Naive thymus-derived CD4-positive, alpha-beta T cell (primary cell): ENCODE measurements around the gene SKIL. TPM values are rescaled to one million over a fixed set of nuclear protein-coding genes. Genes with fewer than 3 reads are reported as not detected.

Source experiments
- ATAC-seq: fragments of 150-1000 bp; cut with Tn5 transposase; 2 replicates; pipeline ENCODE4 v1.10.0; 2021; ENCODE audit warnings: mild to moderate bottlenecking, moderate library complexity
- CTCF ChIA-PET: fragments of 350-600 bp; sonication (Branson Sonifier 250); formaldehyde crosslinking; loops from one replicate; lab custom pipeline; 2021; ENCODE audit warnings: antibody characterized with exemption; lab: Charles Lee
- POLR2A ChIA-PET: fragments of 350-600 bp; sonication (Branson Sonifier 250); formaldehyde crosslinking; loops from one replicate; lab custom pipeline; 2021; ENCODE audit warnings: antibody characterized with exemption, inconsistent platforms; lab: Charles Lee
- DNase-seq, 9 donors: peaks; one replicate each; pipeline versions ENCODE4 v3.0.0 to v3.0.0-alpha.2; 2020 to 2022; ENCODE audit warnings: mixed read lengths in 1 of 9
- H3K27ac ChIP-seq: one replicate; pipeline ENCODE4 v1.7.0; 2013; ENCODE audit warnings: mild to moderate bottlenecking, low read depth, low read length, moderate library complexity
- H3K27me3 ChIP-seq, 2 donors: one replicate each; pipeline ENCODE4 v1.7.0; 2013; ENCODE audit warnings: low read length in 2 of 2, mild to moderate bottlenecking in 2 of 2, moderate library complexity in 2 of 2; ENCODE audit not compliant: control insufficient read depth in 2 of 2, insufficient read depth in 2 of 2
- H3K36me3 ChIP-seq, 3 experiments: 1 replicate in 2 of 3; 2 replicates in 1 of 3; pipeline ENCODE4 v1.7.0; 2013; ENCODE audit warnings: low read length in 3 of 3, mild to moderate bottlenecking in 3 of 3, moderate library complexity in 1 of 3; ENCODE audit not compliant: insufficient read depth in 3 of 3, control insufficient read depth in 2 of 3
- H3K4me1 ChIP-seq, 2 donors: one replicate each; pipeline ENCODE4 v1.7.0; 2013; ENCODE audit warnings: low read length in 2 of 2, mild to moderate bottlenecking in 2 of 2, moderate library complexity in 1 of 2; ENCODE audit not compliant: control insufficient read depth in 2 of 2, insufficient read depth in 2 of 2
- H3K4me3 ChIP-seq: 2 replicates; pipeline ENCODE4 v1.7.0; 2013; ENCODE audit warnings: mild to moderate bottlenecking, low read length
- H3K9me3 ChIP-seq, 3 experiments: 1 replicate in 2 of 3; 2 replicates in 1 of 3; pipeline ENCODE4 v1.7.0; 2013; ENCODE audit warnings: low read length in 3 of 3; ENCODE audit not compliant: control insufficient read depth in 2 of 3
- H3K27ac Mint-ChIP-seq, 9 donors: one replicate each; pipeline ENCODE4 v1.8.0; 2020 to 2022; ENCODE audit warnings: mixed read lengths in 9 of 9, mild to moderate bottlenecking in 8 of 9, moderate library complexity in 5 of 9, inconsistent platforms in 2 of 9
- H3K27me3 Mint-ChIP-seq, 5 donors: one replicate each; pipeline ENCODE4 v1.8.0; 2021 to 2022; ENCODE audit warnings: mixed read lengths in 5 of 5, mild to moderate bottlenecking in 1 of 5
- H3K36me3 Mint-ChIP-seq, 5 donors: one replicate each; pipeline ENCODE4 v1.8.0; 2020 to 2022; ENCODE audit warnings: mixed read lengths in 5 of 5, mild to moderate bottlenecking in 3 of 5, inconsistent platforms in 1 of 5
- H3K4me1 Mint-ChIP-seq, 7 donors: one replicate each; pipeline ENCODE4 v1.8.0; 2020 to 2022; ENCODE audit warnings: mixed read lengths in 7 of 7, mild to moderate bottlenecking in 3 of 7, inconsistent platforms in 1 of 7
- H3K4me3 Mint-ChIP-seq, 10 donors: one replicate each; pipeline ENCODE4 v1.8.0; 2020 to 2022; ENCODE audit warnings: mild to moderate bottlenecking in 10 of 10, mixed read lengths in 10 of 10, moderate library complexity in 6 of 10, inconsistent platforms in 2 of 10
- H3K9me3 Mint-ChIP-seq, 11 donors: one replicate each; pipeline ENCODE4 v1.8.0; 2020 to 2022; ENCODE audit warnings: mixed read lengths in 11 of 11, mild to moderate bottlenecking in 4 of 11, inconsistent platforms in 1 of 11, moderate library complexity in 1 of 11
- intact Hi-C, 2 donors: fragments of 100-400 bp; cut with micrococcal nuclease; formaldehyde crosslinking; loops; one replicate each; pipeline ENCODE4 v1.15.1; 2023
- polyA plus RNA-seq, 2 donors: library from polyadenylated mRNA; unstranded; fragments of 300-500 nt; fragmentation: Illumina TruSeq; gene quantifications; one replicate each; pipeline ENCODE4 v1.2.3, GENCODE V29; 2021
- total RNA-seq, 6 experiments: library from RNA in 5 of 6; stranded (reverse) in 5 of 6; gene quantifications; 1 replicate in 5 of 6; 2 replicates in 1 of 6; pipeline ENCODE4 v1.2.3 and lab custom pipeline; 2021 to 2026

The SKIL gene
- total and polyA plus RNA-seq, 7 experiments from 2014 or later = 4.7 to 80.5 (median 36.0) TPM

DNA sequence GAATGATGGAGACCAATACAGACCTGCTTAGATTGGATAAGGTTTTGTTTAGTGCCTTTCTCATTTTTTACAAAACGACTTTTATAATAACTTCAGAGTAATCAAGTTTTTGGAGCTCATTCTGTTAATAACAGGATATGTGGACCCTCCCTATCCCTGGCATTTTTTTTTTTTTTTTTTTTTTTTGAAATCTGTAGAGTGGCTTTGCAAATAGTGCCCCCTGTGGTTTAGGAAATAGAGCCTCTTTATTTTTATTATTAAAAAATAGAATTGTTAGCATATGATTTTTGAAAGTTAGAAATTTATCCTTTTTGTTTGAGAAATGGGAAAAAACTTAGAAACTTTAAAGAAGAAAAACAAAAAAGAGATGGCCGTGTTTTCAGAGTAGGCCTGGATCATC, 11.4 kb downstream of the SKIL start:
- POLR2A ChIA-PET = no interaction called here
- no peak overlapping the region for H3K27ac Mint-ChIP-seq

DNA sequence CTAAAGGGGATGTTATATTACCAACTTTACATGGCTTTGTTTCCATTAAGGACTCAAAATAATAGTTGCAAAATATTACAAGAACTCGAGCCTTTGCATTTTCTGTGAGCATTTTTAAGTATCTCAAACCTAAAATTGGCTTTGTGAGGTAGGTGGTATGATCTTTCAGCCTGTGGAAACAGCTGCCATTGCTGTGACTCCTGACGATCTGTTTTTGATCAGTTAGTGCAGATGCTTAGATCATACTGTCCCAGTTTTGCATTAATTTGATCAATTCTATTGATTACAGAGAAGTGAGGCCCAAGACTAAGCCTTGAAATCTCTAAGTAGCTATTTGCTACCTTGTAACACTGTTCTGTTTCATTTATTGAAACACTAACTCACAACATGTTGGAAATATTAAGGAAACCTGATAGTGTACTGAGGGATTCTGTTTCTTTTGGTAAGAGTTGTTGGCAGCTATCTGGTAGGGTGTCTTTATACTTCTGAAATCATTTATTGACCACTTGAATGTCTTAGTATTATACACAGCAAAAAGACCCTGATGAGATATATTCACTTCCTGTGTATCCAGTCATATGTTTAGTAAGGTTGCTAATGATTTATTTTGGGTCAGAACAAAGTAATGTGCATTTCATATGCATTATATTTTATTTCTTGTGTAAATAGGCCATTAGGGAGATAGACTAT, 14.8 kb downstream of the SKIL start:
- peaks cover 0 to 8% (median 2%) of the 10 kb centered on the region in 5 donors for H3K36me3 Mint-ChIP-seq
- H3K4me1 Mint-ChIP-seq = peaks cover 6 to 64% (median 50%) of the 10 kb centered on the region in 7 donors
- H3K4me1 ChIP-seq = peaks cover 0 to 6% of the 10 kb centered on the region in 2 donors
- no peaks in the 10 kb centered on the region for H3K27me3 ChIP-seq
- ATAC-seq = peak; percentile 8
- H3K27ac ChIP-seq = no peak overlapping the region
- no peaks in the 10 kb centered on the region for H3K27me3 Mint-ChIP-seq
- ChIA-PET POLR2A (no interaction called here), CTCF (no interaction called here)
- H3K4me3 Mint-ChIP-seq = peak overlapping the region in 1 of 10 donors; percentile 25
- H3K27ac Mint-ChIP-seq = peak overlapping the region in 6 of 9 donors; percentile 4 to 76 (median 48)
- intact Hi-C loops = loop anchor here in 1 of 2 donors (1.0 kb wide), 1 partner anchor 14 kb away; no protein-coding TSS in a partner anchor
- H3K9me3 ChIP-seq = no peaks in the 10 kb centered on the region
- no peak overlapping the region for H3K4me3 ChIP-seq
- peaks cover 0 to 4% (median 0%) of the 10 kb centered on the region in 11 donors for H3K9me3 Mint-ChIP-seq
- no peak for DNase-seq
- no peaks in the 10 kb centered on the region for H3K36me3 ChIP-seq

More for the DNA sequence above, 11.4 kb downstream of the SKIL start:
- CTCF ChIA-PET = interaction anchor here (0.8 kb wide), 1 partner anchor 42 kb away, joined by 6 read pairs; no protein-coding TSS in a partner anchor
- H3K4me1 ChIP-seq = peaks cover 0 to 6% of the 10 kb centered on the region in 2 donors
- H3K36me3 ChIP-seq = no peaks in the 10 kb centered on the region
- Mint-ChIP-seq H3K36me3 (peaks cover 0 to 18% (median 15%) of the 10 kb centered on the region in 5 donors), H3K9me3 (peaks cover 0 to 14% (median 5%) of the 10 kb centered on the region in 11 donors), H3K27me3 (no peaks in the 10 kb centered on the region), H3K4me1 (peaks cover 9 to 59% (median 47%) of the 10 kb centered on the region in 7 donors), H3K4me3 (no peak overlapping the region)
- intact Hi-C loops = loop anchor here in 1 of 2 donors (1.0 kb wide), 2 partner anchors 59 to 180 kb away; no protein-coding TSS in a partner anchor
- no peak overlapping the region for H3K4me3 ChIP-seq
- ATAC-seq (peak; percentile 27), DNase-seq (no peak)
- no peak overlapping the region for H3K27ac ChIP-seq
- H3K9me3 ChIP-seq = no peaks in the 10 kb centered on the region
- no peaks in the 10 kb centered on the region for H3K27me3 ChIP-seq

DNA sequence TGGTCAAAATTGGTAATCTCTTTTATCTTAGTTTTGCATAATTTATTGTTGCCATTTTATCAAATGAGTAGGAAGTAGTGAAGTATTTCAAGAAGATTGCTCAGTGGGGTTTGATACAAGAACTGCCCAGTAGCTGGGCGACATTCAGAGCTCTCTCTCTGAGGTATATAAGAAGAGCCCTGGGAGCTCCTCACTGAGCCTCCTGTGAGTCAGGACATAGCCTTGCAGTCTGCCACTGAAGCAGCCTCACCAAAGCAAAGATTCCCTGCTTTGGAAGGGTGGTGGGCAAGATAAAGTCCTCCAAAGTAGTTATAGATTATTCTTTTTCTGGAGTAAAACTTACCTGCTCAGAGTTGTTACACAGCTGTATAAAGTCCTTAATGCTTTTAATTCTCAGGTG, 26.1 kb downstream of the SKIL start:
- intact Hi-C loops = no loop called here
- ATAC-seq = no peak
- Histone ChIP-seq H3K4me3 (no peak overlapping the region), H3K4me1 (no peaks in the 10 kb centered on the region), H3K27ac (no peak overlapping the region), H3K27me3 (no peaks in the 10 kb centered on the region), H3K36me3 (peaks cover 0 to 33% (median 0%) of the 10 kb centered on the region in 3 experiments), H3K9me3 (no peaks in the 10 kb centered on the region)
- H3K27me3 Mint-ChIP-seq = no peaks in the 10 kb centered on the region
- H3K36me3 Mint-ChIP-seq = peaks cover 0 to 57% (median 26%) of the 10 kb centered on the region in 5 donors
- ChIA-PET CTCF (interaction anchor here (1.4 kb wide), 1 partner anchor 20 kb away, joined by 4 read pairs; no protein-coding TSS in a partner anchor), POLR2A (interaction anchor here (1.2 kb wide), 1 partner anchor 27 kb away, joined by 4 read pairs; no protein-coding TSS in a partner anchor)
- peaks cover 0 to 3% (median 0%) of the 10 kb centered on the region in 11 donors for H3K9me3 Mint-ChIP-seq
- H3K27ac Mint-ChIP-seq = peak overlapping the region in 8 of 9 donors; percentile 10 to 84 (median 52)
- no peak overlapping the region for H3K4me3 Mint-ChIP-seq
- DNase-seq = no peak
- peaks cover 0 to 21% (median 9%) of the 10 kb centered on the region in 7 donors for H3K4me1 Mint-ChIP-seq

DNA sequence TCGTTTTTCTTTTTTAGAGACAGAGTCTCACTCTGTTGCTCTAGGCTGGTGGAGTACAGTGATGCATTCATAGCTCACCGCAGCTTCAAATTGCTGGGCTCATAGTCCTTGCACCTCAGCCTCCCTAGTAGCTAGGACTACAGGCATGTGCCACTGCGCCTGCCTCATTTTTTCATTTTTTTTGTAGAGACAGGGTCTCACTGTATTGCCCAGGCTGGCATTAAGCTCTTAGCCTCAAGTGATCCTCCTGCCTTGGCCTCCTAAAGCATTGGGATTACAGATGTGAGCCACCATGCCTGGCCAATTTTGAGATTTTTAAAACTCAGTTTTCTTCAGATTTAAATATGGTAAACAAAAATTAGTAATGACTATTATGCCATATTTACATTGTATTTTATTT, 29.0 kb downstream of the SKIL start:
- ChIA-PET CTCF (no interaction called here), POLR2A (no interaction called here)
- no peaks in the 10 kb centered on the region for H3K27me3 Mint-ChIP-seq
- Histone ChIP-seq H3K9me3 (no peaks in the 10 kb centered on the region), H3K27ac (no peak overlapping the region), H3K27me3 (no peaks in the 10 kb centered on the region), H3K36me3 (peaks cover 0 to 33% (median 0%) of the 10 kb centered on the region in 3 experiments), H3K4me3 (no peak overlapping the region), H3K4me1 (no peaks in the 10 kb centered on the region)
- DNase-seq = no peak
- peaks cover 0 to 16% (median 5%) of the 10 kb centered on the region in 7 donors for H3K4me1 Mint-ChIP-seq
- H3K36me3 Mint-ChIP-seq = peaks cover 0 to 60% (median 30%) of the 10 kb centered on the region in 5 donors
- ATAC-seq = no peak
- H3K9me3 Mint-ChIP-seq = peaks cover 0 to 3% (median 0%) of the 10 kb centered on the region in 11 donors
- no peak overlapping the region for H3K4me3 Mint-ChIP-seq
- no peak overlapping the region for H3K27ac Mint-ChIP-seq
- intact Hi-C loops = no loop called here

DNA sequence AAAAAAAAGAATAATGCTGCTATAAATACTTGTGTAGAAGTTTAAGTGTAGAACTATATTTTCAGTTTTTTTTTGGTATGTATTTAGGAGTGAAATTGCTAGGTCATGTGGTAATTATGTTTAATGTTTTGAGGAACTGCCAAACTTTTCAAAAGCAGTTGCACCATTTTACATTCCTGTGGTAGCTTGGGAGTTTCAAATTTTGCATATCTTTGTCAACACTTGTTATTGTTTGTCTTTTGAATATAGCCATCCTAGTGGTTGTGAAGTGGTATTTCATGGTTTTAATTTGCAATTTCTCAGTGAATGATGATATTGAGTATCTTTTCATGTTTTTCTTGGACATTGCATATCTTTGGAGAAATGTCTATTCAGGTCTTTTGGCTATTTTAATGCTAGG, 30.4 kb downstream of the SKIL start:
- no peak for DNase-seq
- intact Hi-C loops = no loop called here
- Mint-ChIP-seq H3K4me1 (peaks cover 0 to 24% (median 10%) of the 10 kb centered on the region in 7 donors), H3K36me3 (peaks cover 7 to 66% (median 32%) of the 10 kb centered on the region in 5 donors), H3K27ac (no peak overlapping the region), H3K4me3 (no peak overlapping the region), H3K27me3 (no peaks in the 10 kb centered on the region), H3K9me3 (peaks cover 0 to 3% (median 0%) of the 10 kb centered on the region in 11 donors)
- Histone ChIP-seq H3K9me3 (no peaks in the 10 kb centered on the region), H3K27me3 (no peaks in the 10 kb centered on the region), H3K27ac (no peak overlapping the region), H3K36me3 (peaks cover 0 to 37% (median 5%) of the 10 kb centered on the region in 3 experiments), H3K4me3 (no peak overlapping the region), H3K4me1 (no peaks in the 10 kb centered on the region)
- CTCF ChIA-PET = no interaction called here
- ATAC-seq = no peak
- POLR2A ChIA-PET = no interaction called here

DNA sequence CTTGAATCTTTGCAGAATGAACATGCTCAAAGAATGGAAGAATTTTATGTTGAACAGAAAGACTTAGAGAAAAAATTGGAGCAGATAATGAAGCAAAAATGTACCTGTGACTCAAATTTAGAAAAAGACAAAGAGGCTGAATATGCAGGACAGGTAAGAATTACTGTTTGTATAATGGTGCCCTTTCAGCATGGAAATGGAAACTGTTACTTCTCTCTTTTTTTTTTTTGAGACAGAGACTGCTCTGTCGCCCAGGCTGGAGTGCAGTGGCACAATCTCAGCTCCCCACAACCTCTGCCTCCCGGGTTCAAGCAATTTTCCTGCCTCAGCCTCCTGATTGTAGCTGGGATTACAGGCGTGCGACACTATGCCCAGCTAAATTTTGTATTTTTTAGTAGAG, 33.6 kb downstream of the SKIL start:
- Histone ChIP-seq H3K36me3 (peaks cover 0 to 27% (median 5%) of the 10 kb centered on the region in 3 experiments), H3K4me1 (no peaks in the 10 kb centered on the region), H3K9me3 (no peaks in the 10 kb centered on the region), H3K4me3 (no peak overlapping the region), H3K27me3 (no peaks in the 10 kb centered on the region), H3K27ac (no peak overlapping the region)
- intact Hi-C loops = no loop called here
- H3K9me3 Mint-ChIP-seq = peaks cover 0 to 3% (median 0%) of the 10 kb centered on the region in 11 donors
- peaks cover 7 to 42% (median 30%) of the 10 kb centered on the region in 5 donors for H3K36me3 Mint-ChIP-seq
- POLR2A ChIA-PET = no interaction called here
- ATAC-seq (no peak), DNase-seq (no peak)
- H3K27me3 Mint-ChIP-seq = no peaks in the 10 kb centered on the region
- H3K27ac Mint-ChIP-seq = peak overlapping the region in 4 of 9 donors; percentile 7 to 52 (median 36)
- peaks cover 0 to 13% (median 5%) of the 10 kb centered on the region in 7 donors for H3K4me1 Mint-ChIP-seq
- CTCF ChIA-PET = no interaction called here
- no peak overlapping the region for H3K4me3 Mint-ChIP-seq
